ENCODE measurements around the gene MACO1.

MACO1 gene

GRCh38 chr1:25485536-25486411, 55.1 kb downstream of the MACO1 start:
- no peak for DNase-seq (ENCODE audit: low read depth)
- H3K4me3 ChIP-seq (ENCODE audit: low read length): no peak overlapping the region
- TF ChIP-seq CTCF (conservative IDR thresholded peaks at IDR 0.05; ENCODE audit: low read length): no peak

DNA sequence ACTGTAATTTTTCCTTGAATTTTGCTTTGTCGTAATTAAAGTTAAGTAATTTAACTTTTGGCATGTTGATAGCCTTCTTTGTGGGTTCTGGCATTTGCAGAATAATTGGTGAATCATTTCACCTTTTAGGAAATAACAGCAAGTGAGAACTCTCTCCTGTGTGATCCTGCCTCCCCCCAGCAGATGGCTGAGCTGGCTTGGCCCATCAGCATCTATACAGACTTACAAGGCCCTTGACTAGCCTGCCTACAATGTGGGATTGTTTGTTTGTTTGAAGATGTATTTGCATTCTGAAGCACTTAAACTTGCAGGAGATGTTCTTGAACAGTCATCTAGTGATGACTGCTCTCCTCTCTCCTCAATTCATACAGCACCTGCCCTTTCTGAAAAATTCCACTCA, 55.9 kb downstream of the MACO1 start:
- peak; percentile 48 for DNase-seq (ENCODE audit: low read depth)
- no peak overlapping the region for H3K4me3 ChIP-seq (ENCODE audit: low read length)
- TF ChIP-seq CTCF (conservative IDR thresholded peaks at IDR 0.05; ENCODE audit: low read length): peak; percentile 49

DNA sequence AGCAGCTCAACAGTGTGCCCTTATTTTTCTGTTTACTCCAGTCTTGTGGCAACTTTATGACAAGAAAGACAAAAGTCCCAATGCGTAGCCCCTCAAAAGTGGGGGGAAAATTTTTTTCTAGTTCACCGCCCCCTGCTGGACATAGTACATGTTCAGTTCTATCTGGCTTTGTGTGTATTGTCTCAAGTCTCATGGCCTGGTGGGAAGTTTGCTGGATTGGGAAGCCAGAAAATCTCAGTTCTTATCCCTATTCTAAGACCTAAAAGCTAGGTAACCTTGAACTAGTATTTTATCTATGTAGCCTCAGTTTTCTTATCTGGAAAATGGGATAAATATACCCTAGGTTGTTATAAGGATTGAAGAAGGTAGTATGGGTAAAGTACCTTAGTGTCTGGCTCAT, 56.9 kb downstream of the MACO1 start:
- DNase-seq (ENCODE audit: low read depth): no peak
- no peak overlapping the region for H3K4me3 ChIP-seq (ENCODE audit: low read length)
- peak; percentile 53 for TF ChIP-seq CTCF (conservative IDR thresholded peaks at IDR 0.05; ENCODE audit: low read length)

DNA sequence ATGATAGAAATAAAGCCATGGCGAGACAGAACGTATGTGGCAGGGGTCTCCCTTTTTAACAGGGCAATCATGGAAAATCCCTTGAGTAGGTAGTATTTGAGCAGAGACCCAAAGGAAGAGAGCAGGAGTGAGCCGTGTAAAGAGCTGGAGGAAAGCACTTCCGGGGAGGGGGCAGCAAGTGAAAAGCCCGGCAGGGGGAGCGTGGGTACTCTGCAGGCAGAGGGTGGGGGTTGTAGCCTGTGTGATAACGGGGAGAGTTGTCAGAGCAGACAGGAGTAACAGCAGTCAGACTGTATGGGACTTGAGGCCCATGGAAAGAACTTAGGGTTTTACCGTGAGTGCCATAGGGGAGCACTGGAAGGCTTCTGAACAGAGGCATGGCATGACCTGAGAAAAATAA, 61.6 kb downstream of the MACO1 start:
- H3K4me3 ChIP-seq (ENCODE audit: low read length): no peak overlapping the region
- no peak for TF ChIP-seq CTCF (conservative IDR thresholded peaks at IDR 0.05; ENCODE audit: low read length)
- DNase-seq (ENCODE audit: low read depth): no peak

DNA sequence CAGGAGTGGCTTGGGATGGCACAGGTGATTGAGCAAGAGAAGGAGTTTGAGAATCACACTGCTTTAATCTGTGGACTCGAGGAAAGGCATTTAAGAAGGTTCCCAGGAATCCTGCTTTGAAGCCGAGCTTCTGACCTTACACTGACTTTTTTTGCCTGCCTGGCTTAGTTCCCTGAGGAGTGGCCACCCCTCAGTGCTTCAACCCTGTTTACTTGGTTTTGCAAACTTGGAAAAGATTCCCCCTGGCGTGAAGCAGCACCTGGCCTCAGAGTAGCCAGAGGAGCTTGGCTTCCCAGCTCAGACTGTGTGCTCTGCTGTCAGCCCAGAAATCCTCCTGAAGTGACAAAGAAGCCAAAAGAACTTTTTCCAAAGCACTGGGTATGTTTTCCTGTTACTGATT, 64.3 kb downstream of the MACO1 start:
- H3K4me3 ChIP-seq (ENCODE audit: low read length): no peak overlapping the region
- no peak for DNase-seq (ENCODE audit: low read depth)
- no peak for TF ChIP-seq CTCF (conservative IDR thresholded peaks at IDR 0.05; ENCODE audit: low read length)

DNA sequence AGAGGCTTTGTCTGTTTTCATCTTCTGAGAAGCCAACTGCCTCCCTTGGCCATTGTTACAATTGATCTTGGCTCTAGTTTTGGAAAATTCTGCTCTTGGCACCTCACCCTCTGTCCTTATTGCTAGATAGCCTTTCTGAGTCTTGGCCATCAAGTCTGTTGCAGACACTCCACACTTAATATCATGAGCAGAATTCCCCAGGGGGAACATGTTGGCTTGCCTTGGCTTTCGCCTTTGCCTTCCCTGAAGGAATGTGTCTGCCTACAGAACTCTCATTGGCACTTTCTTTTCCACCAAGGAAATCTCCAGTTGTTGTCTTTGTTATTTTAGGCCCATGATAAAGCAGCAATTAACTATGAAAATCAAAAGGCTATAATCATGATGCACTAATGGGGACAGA, 70.0 kb downstream of the MACO1 start:
- peak; percentile 54 for DNase-seq (ENCODE audit: low read depth)

More for the DNA sequence above, 70.0 kb downstream of the MACO1 start:
- no peak overlapping the region for H3K4me3 ChIP-seq (ENCODE audit: low read length)
- TF ChIP-seq CTCF (conservative IDR thresholded peaks at IDR 0.05; ENCODE audit: low read length): no peak
